HG02840 (cell line): ENCODE data around the gene LCA5.
A peak's percentile ranks its signal among the peaks of the same experiment; 100 is the strongest.
"Not testable (repeated sequence)": the region's sequence is repeated elsewhere in the genome, so short reads cannot be mapped to it uniquely, and the experiment has no call there.

Source experiments
- ATAC-seq: cut with Tn5 transposase; IDR thresholded peaks from one replicate; pipeline ENCODE4 v1.9.1; 2021; ENCODE audit warnings: mild to moderate bottlenecking, moderate library complexity, moderate number of reproducible peaks; ENCODE audit not compliant: unreplicated experiment, low FRiP score

Gene LCA5

GRCh38 chr6:79536954-79537747, at the start of gene LCA5:
LCA5 (minus strand) TSS chr6:79537430; CDS start chr6:79518894, 18,536 bp downstream.
- ATAC-seq: peak; percentile 100

GRCh38 chr6:79586548-79586947, 49.3 kb upstream of the LCA5 start:
- no peak for ATAC-seq

GRCh38 chr6:79584332-79584731, 47.1 kb upstream of the LCA5 start:
- no peak for ATAC-seq

GRCh38 chr6:79577926-79578325, 40.7 kb upstream of the LCA5 start:
- not testable (repeated sequence) for ATAC-seq

GRCh38 chr6:79574630-79575225, 37.5 kb upstream of the LCA5 start:
- no peak for ATAC-seq

GRCh38 chr6:79574174-79574573, 36.9 kb upstream of the LCA5 start:
- no peak for ATAC-seq

GRCh38 chr6:79571030-79571367, 33.8 kb upstream of the LCA5 start:
- ATAC-seq: no peak

GRCh38 chr6:79570129-79571029, 33.1 kb upstream of the LCA5 start:
- no peak for ATAC-seq

GRCh38 chr6:79568996-79569395, 31.8 kb upstream of the LCA5 start:
- ATAC-seq: no peak

GRCh38 chr6:79564636-79565035, 27.4 kb upstream of the LCA5 start:
- ATAC-seq: no peak

- no peak for ATAC-seq
Observed at GRCh38 chr6:79559706-79560105, 22.5 kb upstream of the LCA5 start.

GRCh38 chr6:79557673-79558467, 20.6 kb upstream of the LCA5 start:
- no peak for ATAC-seq

GRCh38 chr6:79554305-79554704, 17.1 kb upstream of the LCA5 start:
- no peak for ATAC-seq

- no peak for ATAC-seq
Observed at GRCh38 chr6:79551401-79551800, 14.2 kb upstream of the LCA5 start.

GRCh38 chr6:79548304-79548703, 11.1 kb upstream of the LCA5 start:
- no peak for ATAC-seq

- ATAC-seq: no peak
Observed at GRCh38 chr6:79546186-79546585, 9.0 kb upstream of the LCA5 start.

- ATAC-seq: peak; percentile 73
Observed at GRCh38 chr6:79544939-79545450, 7.8 kb upstream of the LCA5 start.

- ATAC-seq: peak; percentile 47
Observed at GRCh38 chr6:79544299-79544927, 7.2 kb upstream of the LCA5 start.

- ATAC-seq: peak; percentile 15
Observed at GRCh38 chr6:79543886-79544285, 6.7 kb upstream of the LCA5 start.

- ATAC-seq: no peak
Observed at GRCh38 chr6:79543411-79543810, 6.2 kb upstream of the LCA5 start.
